Neuronal stem cell (in vitro differentiated cells): ENCODE data around the gene HOXB13.

ENCODE experiments used
- DNase-seq: peaks from one replicate; pipeline ENCODE4 v3.0.0-alpha.2; 2013; ENCODE audit warnings: low spot score
- H2AFZ ChIP-seq: one replicate; pipeline ENCODE4 v1.6.1; 2013; ENCODE audit warnings: mild to moderate bottlenecking, low read length, inconsistent platforms
- H2AK5ac ChIP-seq: 2 replicates; pipeline ENCODE4 v1.6.1; 2013; ENCODE audit warnings: low read depth, mild to moderate bottlenecking, inconsistent platforms, low read length, moderate library complexity, mixed read lengths
- H2BK120ac ChIP-seq: 2 replicates; pipeline ENCODE4 v1.6.1; 2013; ENCODE audit warnings: low read depth, mild to moderate bottlenecking, inconsistent platforms, low read length, moderate library complexity, mixed read lengths
- H2BK12ac ChIP-seq: one replicate; pipeline ENCODE4 v1.6.1; 2013; ENCODE audit warnings: low read length, inconsistent platforms
- H2BK15ac ChIP-seq: 2 replicates; pipeline ENCODE4 v1.6.1; 2013; ENCODE audit warnings: mild to moderate bottlenecking, low read length, inconsistent platforms, mixed read lengths
- H2BK5ac ChIP-seq: one replicate; pipeline ENCODE4 v1.6.1; 2013; ENCODE audit warnings: inconsistent platforms, mild to moderate bottlenecking, low read length, moderate library complexity
- H3K14ac ChIP-seq: one replicate; pipeline ENCODE4 v1.6.1; 2013; ENCODE audit warnings: low read length, inconsistent platforms
- H3K18ac ChIP-seq: 2 replicates; pipeline ENCODE4 v1.6.1; 2013; ENCODE audit warnings: low read length, inconsistent platforms
- H3K23ac ChIP-seq: 2 replicates; pipeline ENCODE4 v1.6.1; 2013; ENCODE audit warnings: low read depth, mild to moderate bottlenecking, mixed read lengths, low read length, inconsistent platforms; ENCODE audit not compliant: poor library complexity
- H3K27ac ChIP-seq: replicated peaks from 3 replicates; pipeline ENCODE4 v1.5.1; 2013; ENCODE audit warnings: low read length, inconsistent platforms
- H3K27me3 ChIP-seq, 3 experiments: 2 replicates each; pipeline ENCODE4 v1.6.1; 2013; ENCODE audit warnings: low read length in 3 of 3, mild to moderate bottlenecking in 2 of 3, inconsistent platforms in 1 of 3, low read depth in 1 of 3, mixed read lengths in 1 of 3, moderate library complexity in 1 of 3; ENCODE audit not compliant: control insufficient read depth in 3 of 3, insufficient read depth in 3 of 3
- H3K36me3 ChIP-seq, 2 donors: replicated peaks in 1 of 2; 2 replicates each; pipeline ENCODE4 v1.6.1; 2013; ENCODE audit warnings: low read length in 2 of 2; ENCODE audit not compliant: control insufficient read depth in 2 of 2, insufficient read depth in 2 of 2
- H3K4ac ChIP-seq: 2 replicates; pipeline ENCODE4 v1.6.1; 2013; ENCODE audit warnings: inconsistent platforms, mild to moderate bottlenecking, low read length, moderate library complexity
- H3K4me1 ChIP-seq, 2 donors: 1 replicate in 1 of 2; 2 replicates in 1 of 2; pipeline ENCODE4 v1.6.1; 2013; ENCODE audit warnings: low read length in 2 of 2, low read depth in 1 of 2; ENCODE audit not compliant: control insufficient read depth in 2 of 2, insufficient read depth in 1 of 2
- H3K4me2 ChIP-seq: one replicate; pipeline ENCODE4 v1.6.1; 2013; ENCODE audit warnings: mild to moderate bottlenecking, low read length, inconsistent platforms; ENCODE audit not compliant: insufficient read depth, poor library complexity, severe bottlenecking
- H3K4me3 ChIP-seq, 2 donors: 2 replicates each; pipeline ENCODE4 v1.5.1; 2013; ENCODE audit warnings: low read length in 2 of 2, mild to moderate bottlenecking in 2 of 2, inconsistent platforms in 1 of 2, moderate library complexity in 1 of 2
- H3K79me1 ChIP-seq: one replicate; pipeline ENCODE4 v1.6.1; 2013; ENCODE audit warnings: low read depth, mild to moderate bottlenecking, inconsistent platforms, low read length, moderate library complexity
- H3K9ac ChIP-seq: one replicate; pipeline ENCODE4 v1.6.1; 2013; ENCODE audit warnings: mild to moderate bottlenecking, low read depth, low read length, inconsistent platforms; ENCODE audit not compliant: poor library complexity
- H3K9me3 ChIP-seq, 2 donors: replicated peaks in 1 of 2; 2 replicates each; pipeline versions ENCODE3 to v1.6.1; 2013; ENCODE audit warnings: low read length in 2 of 2, mild to moderate bottlenecking in 2 of 2, inconsistent platforms in 1 of 2, low read depth in 1 of 2, mixed read lengths in 1 of 2, moderate library complexity in 1 of 2; ENCODE audit not compliant: control insufficient read depth in 2 of 2, insufficient read depth in 1 of 2
- H4K8ac ChIP-seq: one replicate; pipeline ENCODE4 v1.6.1; 2013; ENCODE audit warnings: low read depth, mild to moderate bottlenecking, inconsistent platforms, low read length, moderate library complexity
- H4K91ac ChIP-seq: one replicate; pipeline ENCODE4 v1.6.1; 2013; ENCODE audit warnings: low read length, low read depth, mild to moderate bottlenecking, inconsistent platforms; ENCODE audit not compliant: poor library complexity
- WGBS, 2 donors: extraction: QIAGEN DNeasy Blood & Tissue Kit; methylation state at CpG; one replicate each; pipeline ENCODE4 v1.1.7; 2013; ENCODE audit warnings: missing lambda C conversion rate in 2 of 2, mixed read lengths in 1 of 2; ENCODE audit not compliant: insufficient read length in 2 of 2, insufficient replicate concordance in 1 of 2; ENCODE audit errors: extremely low coverage in 2 of 2; 5-methylcytosine and 5-hydroxymethylcytosine counted together

The HOXB13 gene

DNA sequence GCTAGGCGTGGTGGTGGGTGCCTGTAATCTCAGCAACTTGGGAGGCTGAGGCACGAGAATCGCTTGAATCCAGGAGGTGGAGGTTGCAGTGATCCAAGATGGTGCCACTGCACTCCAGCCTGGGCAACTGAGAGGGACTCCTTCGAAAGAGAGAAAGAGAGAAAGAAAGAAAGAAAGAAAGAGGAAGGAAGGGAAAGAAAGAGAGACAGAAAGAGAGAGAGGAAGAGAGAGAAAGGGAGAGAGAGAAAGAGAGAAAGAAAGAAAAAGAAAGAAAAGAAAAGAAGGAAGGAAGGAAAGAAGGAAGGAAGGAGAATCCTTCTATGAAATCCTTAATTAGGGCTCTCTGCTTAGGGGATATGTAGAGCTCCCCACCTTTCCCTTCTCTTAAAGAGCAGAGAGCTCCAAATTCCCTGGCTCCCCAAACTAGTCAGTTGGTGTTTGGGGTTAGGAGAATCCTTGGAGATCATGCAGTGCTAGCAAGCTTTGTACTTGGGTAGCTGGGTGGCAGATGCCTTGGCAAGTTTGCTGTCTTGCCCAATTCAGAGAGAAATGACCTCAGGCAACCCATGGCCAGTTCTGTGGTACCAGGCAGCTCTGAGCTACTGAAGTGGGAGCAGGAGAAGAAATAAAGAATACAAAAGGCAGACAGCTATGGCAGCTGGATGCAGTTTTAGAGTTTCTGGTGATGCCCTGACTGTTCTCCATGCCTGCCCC lies 8.9 kb upstream of the HOXB13 start:
- Histone ChIP-seq H2BK12ac (no peak overlapping the region), H3K4me1 (no peaks in the 10 kb centered on the region), H4K91ac (no peak overlapping the region), H2AFZ (no peak overlapping the region), H3K4ac (no peak overlapping the region), H2AK5ac (no peak overlapping the region), H3K27ac (no peak overlapping the region), H3K4me2 (no peak overlapping the region), H2BK5ac (no peak overlapping the region), H3K14ac (no peak overlapping the region), H3K4me3 (no peak overlapping the region), H2BK120ac (no peak overlapping the region), H3K36me3 (no peaks in the 10 kb centered on the region), H3K9ac (no peak overlapping the region), H3K27me3 (peaks cover 37 to 97% (median 94%) of the 10 kb centered on the region in 3 experiments), H3K9me3 (peaks cover 0 to 5% of the 10 kb centered on the region in 2 donors), H3K18ac (no peak overlapping the region), H4K8ac (no peak overlapping the region), H2BK15ac (no peak overlapping the region), H3K79me1 (no peaks in the 10 kb centered on the region), H3K23ac (no peak overlapping the region)
- no peak for DNase-seq
- WGBS, 2 donors, result no CpG with 5 or more reads among the region's 4 CpGs

DNA sequence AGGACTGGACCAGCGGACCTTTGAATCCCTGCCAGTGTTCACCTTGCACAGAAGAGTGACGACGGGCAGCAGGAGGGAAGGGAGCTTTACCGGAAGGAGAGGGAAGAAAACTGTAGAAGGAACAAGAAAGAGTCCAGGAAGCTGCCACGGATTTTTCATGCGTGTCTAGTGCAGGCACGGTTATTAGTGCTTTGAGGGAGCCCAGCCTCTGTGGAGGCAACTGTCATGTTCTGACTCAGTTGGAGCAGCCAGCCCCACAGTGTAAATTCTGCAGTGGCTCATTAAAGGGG lies 6.5 kb upstream of the HOXB13 start:
- Histone ChIP-seq H3K4me1 (no peaks in the 10 kb centered on the region), H2BK12ac (no peak overlapping the region), H2AFZ (no peak overlapping the region), H3K79me1 (no peaks in the 10 kb centered on the region), H3K9ac (no peak overlapping the region), H2BK5ac (no peak overlapping the region), H3K9me3 (peaks cover 0 to 5% of the 10 kb centered on the region in 2 donors), H3K36me3 (no peaks in the 10 kb centered on the region), H3K18ac (no peak overlapping the region), H3K4me3 (no peak overlapping the region), H3K27me3 (peaks cover 39 to 98% (median 93%) of the 10 kb centered on the region in 3 experiments), H3K27ac (no peak overlapping the region), H2BK15ac (no peak overlapping the region), H4K8ac (no peak overlapping the region), H3K4me2 (no peak overlapping the region), H3K23ac (no peak overlapping the region), H4K91ac (no peak overlapping the region), H3K4ac (no peak overlapping the region), H2AK5ac (no peak overlapping the region), H3K14ac (no peak overlapping the region), H2BK120ac (no peak overlapping the region)
- whole genome bisulfite sequencing, 2 donors, result no CpG with 5 or more reads among the region's 7 CpGs
- no peak for DNase-seq

DNA sequence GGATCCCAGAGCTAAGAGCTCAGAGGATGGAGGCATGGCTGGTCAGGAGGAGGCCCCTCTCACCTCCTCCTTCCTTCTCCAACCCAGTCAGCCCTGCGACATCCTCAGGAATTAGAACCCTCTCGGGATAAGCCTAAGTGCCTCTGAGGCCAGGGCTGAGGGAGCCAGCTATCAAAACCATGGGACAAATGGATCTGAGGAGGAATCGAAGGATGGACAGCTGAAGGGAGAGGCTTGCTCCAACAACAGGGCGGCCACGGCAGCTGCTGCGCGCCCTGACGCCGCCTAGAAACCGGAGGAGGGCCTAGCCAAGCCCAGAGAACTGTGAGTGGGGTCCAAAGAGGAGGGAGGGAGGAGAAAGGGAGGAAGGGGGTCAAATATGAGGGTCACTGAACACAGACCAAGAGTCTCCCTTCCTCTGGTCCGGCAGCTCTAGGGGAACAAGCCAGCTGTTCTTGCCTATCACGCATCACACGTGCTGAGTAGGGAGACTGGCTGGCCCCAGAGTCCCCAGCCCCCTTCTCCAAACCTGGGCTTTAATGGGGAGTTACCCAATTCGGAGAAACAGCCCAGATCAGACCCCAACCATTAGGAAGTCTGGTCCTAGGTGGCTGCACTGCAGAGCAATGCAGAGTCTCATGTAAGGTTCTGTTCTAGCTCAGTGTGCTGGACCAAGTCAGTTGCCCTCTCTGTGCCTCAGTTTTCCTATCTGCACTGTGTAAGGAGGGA lies 5.9 kb upstream of the HOXB13 start:
- Histone ChIP-seq H3K27ac (no peak overlapping the region), H3K23ac (no peak overlapping the region), H3K4me2 (no peak overlapping the region), H3K18ac (no peak overlapping the region), H2BK12ac (no peak overlapping the region), H2BK5ac (no peak overlapping the region), H3K14ac (no peak overlapping the region), H3K4ac (no peak overlapping the region), H3K9ac (no peak overlapping the region), H3K79me1 (no peaks in the 10 kb centered on the region), H4K8ac (no peak overlapping the region), H2AK5ac (no peak overlapping the region), H2AFZ (no peak overlapping the region), H3K36me3 (no peaks in the 10 kb centered on the region), H2BK15ac (no peak overlapping the region), H2BK120ac (no peak overlapping the region), H3K4me3 (no peak overlapping the region), H3K9me3 (peaks cover 0 to 5% of the 10 kb centered on the region in 2 donors), H3K27me3 (peaks cover 44 to 98% (median 94%) of the 10 kb centered on the region in 3 experiments), H3K4me1 (no peaks in the 10 kb centered on the region), H4K91ac (no peak overlapping the region)
- no CpG with 5 or more reads among the region's 14 CpGs for WGBS, 2 donors
- no peak for DNase-seq

DNA sequence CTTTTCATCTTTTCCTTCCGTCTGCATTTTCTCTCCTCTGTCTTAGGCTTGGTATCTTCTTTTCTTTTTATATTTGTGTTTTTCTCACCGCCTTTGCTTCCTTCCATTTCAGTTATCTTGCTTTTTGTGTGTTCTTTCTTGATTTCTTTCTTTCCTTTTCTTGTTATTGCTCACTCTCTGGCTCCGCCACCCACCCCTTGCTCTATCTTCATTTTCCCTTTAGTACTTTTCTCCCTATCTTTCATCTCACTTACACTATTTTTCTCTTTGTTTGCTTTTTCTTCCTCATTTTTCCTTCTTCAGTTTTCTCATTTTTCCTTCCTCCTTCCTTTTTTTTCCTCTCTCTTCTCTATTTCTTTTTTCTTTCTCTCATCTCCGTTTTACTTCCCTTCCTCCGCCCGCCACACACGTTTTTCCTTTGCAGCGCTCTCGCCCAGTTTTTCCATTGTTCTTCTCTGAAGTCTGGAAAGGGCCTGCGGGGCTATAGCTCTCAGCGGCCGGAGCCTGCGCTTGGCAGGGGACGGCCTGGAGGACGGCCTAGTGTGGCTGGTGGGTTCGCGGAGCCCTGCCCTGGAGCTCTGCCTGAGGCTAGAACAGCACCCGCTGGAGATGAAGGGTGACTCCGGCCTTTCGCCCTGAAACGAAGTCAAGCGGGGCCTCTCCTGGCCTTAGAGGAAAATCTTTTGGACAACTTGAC lies 5.2 kb upstream of the HOXB13 start:
- Histone ChIP-seq H3K9me3 (peaks cover 0 to 3% of the 10 kb centered on the region in 2 donors), H3K18ac (no peak overlapping the region), H3K4me3 (no peak overlapping the region), H2AK5ac (no peak overlapping the region), H2BK12ac (no peak overlapping the region), H3K4me1 (no peaks in the 10 kb centered on the region), H2BK120ac (no peak overlapping the region), H3K9ac (no peak overlapping the region), H3K27ac (no peak overlapping the region), H3K4me2 (no peak overlapping the region), H4K91ac (no peak overlapping the region), H3K36me3 (no peaks in the 10 kb centered on the region), H3K27me3 (peaks cover 45 to 98% (median 94%) of the 10 kb centered on the region in 3 experiments), H3K23ac (no peak overlapping the region), H3K79me1 (no peaks in the 10 kb centered on the region), H3K4ac (no peak overlapping the region), H2BK5ac (no peak overlapping the region), H2AFZ (peak overlapping the region; percentile 59), H3K14ac (no peak overlapping the region), H2BK15ac (no peak overlapping the region), H4K8ac (no peak overlapping the region)
- DNase-seq, result no peak
- WGBS, 2 donors, result 78% methylated on average over 1 of the region's 22 CpGs; no CpG with 5 or more reads in 1 of the 2 donors
